Measurements from ENCODE around the gene CEMIP.
A peak's percentile ranks its signal among the peaks of the same experiment; 100 is the strongest.

The CEMIP gene

DNA sequence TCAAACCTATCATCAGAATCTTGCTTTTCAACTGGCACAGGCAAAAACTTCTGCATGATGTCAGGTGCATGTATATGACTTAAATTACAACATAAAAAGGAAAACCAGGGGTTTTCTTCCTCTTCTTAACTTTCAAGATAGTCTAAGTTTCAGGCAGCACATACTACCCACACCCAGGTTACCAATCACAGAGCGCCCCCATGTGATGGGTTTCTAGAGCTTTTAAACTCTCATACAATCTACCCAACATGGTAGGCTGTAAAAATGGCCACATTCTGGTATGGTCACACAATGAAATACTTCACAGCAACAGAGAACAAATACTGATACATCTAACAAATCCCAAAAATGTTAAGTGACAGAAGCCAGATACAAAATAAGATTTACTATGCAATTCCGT is 203.0 kb downstream of the CEMIP start:
- no peak for DNase-seq (ENCODE audit: low read depth)

DNA sequence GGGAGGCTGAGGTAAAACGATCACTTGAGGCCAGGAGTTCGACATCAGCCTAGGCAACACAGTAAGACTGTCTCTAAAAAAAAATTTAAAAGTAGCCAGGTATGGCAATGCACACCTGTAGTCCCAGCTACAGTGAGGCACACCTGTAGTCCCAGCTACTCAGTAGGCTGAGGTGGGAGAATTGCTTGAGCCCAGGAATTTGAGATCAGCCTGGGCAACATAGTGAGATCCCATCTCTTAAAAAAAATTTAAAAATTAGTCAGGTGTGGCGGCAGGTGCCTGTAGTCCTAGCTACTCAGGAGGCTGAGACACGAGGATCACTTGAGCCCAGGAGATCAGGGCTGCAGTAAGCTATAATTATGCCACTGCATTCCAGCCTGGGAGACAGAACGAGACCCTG is 203.7 kb downstream of the CEMIP start:
- no peak for DNase-seq (ENCODE audit: low read depth)
- no peak overlapping the region for H3K4me3 ChIP-seq (ENCODE audit: low read depth, low read length)

More for the DNA sequence above, 203.0 kb downstream of the CEMIP start:
- no peak overlapping the region for H3K4me3 ChIP-seq (ENCODE audit: low read depth, low read length)

DNA sequence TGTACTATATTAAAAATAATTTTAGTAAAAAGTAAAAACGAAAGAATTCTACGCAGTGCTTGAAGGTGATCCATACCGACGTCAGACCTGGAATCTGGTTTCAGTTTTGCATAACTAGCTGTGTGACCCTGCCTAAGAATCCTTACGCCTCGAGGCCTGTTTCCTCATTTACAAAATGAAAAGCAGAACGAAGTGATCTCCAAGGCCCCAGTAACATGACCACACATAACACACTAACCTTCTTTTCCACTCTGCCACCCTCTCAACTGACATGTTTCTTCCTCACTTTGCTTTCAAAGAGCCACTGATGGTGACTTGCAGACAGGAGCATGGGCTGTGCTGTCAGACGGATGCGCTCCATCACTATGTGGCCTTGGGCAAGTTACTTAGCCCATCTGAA is 205.7 kb downstream of the CEMIP start:
- no peak for DNase-seq (ENCODE audit: low read depth)
- H3K4me3 ChIP-seq (ENCODE audit: low read depth, low read length) = no peak overlapping the region

DNA sequence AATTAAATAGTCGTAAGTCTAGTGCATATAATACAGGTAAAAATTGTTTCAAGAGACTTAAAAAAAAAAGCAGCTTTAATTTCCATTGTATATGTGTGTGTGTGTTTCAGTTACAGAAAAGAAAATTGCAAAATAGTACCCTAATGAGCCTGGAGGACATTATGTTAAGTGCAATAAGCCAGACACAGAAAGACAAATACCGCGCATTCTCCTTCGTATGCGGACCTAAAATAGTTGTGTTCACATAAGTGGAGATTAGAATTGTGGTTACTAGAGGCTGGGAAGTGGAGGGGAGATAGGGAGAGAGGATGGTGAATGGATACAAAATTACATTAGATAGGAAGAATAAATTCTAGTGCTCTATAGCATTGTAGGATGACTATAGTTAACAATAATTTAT is 206.8 kb downstream of the CEMIP start:
- H3K4me3 ChIP-seq (ENCODE audit: low read depth, low read length) = no peak overlapping the region
- no peak for DNase-seq (ENCODE audit: low read depth)

DNA sequence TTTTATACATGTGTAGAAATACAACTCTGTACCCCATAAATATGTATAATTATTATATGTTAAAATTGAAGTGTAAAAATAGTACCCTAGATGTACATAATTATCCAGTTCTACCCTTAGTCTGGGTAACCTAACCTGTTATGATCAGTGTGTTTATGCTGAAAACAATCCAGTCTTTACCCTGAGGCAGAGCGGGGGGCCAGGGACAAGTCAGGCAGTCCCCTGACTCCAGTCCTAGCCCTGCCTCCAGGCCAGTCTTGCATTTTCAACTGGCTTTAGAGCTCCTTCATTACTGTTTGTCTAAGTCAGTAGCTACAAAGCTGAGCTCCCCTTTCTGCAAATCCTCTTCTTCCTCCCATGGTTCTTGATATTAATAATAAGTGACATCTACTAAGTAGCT is 207.3 kb downstream of the CEMIP start:
- no peak for DNase-seq (ENCODE audit: low read depth)
- no peak overlapping the region for H3K4me3 ChIP-seq (ENCODE audit: low read depth, low read length)

DNA sequence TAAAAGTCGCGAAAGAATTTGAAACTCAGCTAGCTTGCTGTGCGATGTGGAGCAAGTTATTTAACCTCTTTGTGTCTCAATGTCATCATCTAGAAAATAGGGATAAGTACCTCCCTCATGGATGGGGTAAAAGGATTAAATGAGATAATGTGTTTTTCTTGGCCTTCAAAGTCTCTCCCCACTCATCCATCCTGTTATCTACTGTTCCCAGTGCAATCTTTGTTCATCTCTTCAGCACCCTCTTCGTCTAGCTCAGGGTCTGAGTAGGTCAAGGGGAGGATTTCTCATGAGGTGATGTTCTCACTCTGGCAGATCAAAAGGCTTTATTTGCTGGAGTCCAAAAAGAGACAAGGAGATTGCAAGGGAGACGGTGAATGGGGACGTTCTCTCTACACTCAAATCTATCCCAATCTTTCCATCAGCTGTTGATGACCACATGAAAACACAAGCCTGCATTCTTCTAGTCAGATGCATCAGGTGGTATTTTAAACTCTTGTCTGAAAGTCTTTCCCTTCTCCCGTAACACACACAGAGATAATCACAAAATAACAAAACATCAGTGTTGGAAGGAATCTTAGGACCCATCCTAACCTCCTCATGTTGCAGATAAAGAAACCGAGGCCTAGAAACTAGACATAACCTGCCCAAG is 209.1 kb downstream of the CEMIP start:
- no peak for DNase-seq (ENCODE audit: low read depth)
- peak overlapping the region; percentile 67 for H3K4me3 ChIP-seq (ENCODE audit: low read depth, low read length)

DNA sequence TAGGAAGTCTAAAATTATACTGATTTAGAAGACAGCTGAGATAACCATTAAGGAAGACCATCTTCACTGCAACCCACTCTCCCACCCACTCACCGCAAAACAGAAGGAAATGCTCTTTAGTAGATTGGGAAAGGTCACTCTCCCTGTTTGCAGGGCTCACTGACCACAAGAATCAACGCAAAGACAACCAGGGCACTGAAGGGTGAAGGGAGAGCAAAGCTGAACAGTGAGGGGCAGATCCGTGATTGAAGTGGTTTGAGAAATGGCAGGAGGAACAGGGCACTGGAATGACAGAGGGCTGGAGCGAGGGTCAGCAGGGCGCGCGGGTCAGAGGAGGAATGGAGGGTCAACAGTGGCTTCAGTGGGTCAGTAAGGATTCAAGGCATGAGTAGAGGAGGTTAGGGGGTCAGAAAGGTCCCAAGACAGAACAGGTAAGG is 209.9 kb downstream of the CEMIP start:
- peak overlapping the region; percentile 67 for H3K4me3 ChIP-seq (ENCODE audit: low read depth, low read length)
- no peak for DNase-seq (ENCODE audit: low read depth)

DNA sequence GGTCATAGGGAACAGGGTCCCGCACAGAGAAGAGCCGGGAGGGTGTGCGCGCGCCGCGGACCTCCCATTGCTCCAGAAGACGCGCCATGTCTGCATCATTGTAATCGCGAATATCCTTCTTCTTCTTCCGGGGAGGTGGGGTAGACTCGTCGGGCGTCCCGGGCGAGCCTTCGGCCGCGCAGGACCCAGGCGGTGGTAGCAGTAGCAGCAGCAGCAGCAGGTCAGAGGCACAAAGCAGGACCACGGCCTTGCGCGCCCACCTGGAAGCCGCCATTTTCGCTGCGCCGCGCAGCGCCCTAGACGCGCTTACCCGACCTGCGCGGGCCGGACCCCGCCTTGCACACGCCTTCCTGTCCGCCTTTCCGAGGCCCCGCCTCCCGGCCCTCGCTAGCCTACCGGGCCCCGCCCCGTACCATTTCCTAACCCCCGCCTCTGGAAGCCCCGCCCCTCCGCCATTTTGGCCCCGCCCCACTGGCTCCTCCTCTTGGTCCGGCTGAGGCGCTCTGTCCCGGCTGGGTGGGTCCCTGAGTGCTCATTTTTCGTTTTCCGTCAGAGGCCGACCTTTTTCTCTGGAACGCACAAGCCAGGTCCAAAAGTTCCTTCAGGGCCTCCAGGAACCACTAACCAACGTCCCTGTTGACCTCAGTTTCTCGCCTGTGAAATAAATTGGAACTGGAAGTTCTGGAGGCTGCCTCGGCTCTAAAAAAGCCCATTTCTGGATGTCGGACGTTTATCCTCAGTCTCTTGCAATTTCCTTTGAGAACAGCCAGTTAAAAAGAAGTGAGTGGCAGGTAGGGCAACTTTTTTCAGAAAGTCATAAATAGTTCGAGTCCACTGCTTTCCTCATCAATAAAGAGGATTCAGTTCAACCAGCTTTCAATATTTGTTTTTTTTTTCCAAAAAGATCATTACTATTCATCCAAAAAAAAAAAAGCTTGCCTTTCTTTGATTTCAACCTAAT is 210.6 kb downstream of the CEMIP start, which contains the start of gene MESD:
Gene MESD (minus strand): TSS at position 302 of the 961 bp plus-strand sequence. CDS start 28 bp downstream, at position 274.
- DNase-seq (ENCODE audit: low read depth) = peak; percentile 84
- H3K4me3 ChIP-seq (ENCODE audit: low read depth, low read length) = peak within 1 kb of the TSS; percentile 67

DNA sequence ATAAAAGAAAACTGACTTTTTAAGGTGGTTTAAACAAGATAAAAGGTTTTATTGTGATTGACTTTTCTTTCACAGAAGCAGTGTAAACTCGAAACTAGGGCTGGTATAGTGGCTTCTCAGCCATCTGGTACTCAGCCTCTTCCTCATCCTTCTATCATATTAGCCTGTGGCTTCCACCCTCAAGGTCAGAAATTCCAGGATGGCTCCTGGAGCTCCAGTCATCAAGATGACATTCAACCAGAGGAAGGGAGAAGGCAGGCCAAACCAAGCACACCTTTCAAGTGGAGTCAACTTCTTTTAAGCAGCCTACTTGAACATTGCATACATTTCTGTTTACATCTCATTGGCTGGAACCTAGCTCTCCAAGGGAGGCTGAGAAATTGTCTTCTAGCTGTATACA is 211.8 kb downstream of the CEMIP start:
- no peak overlapping the region for H3K4me3 ChIP-seq (ENCODE audit: low read depth, low read length)
- no peak for DNase-seq (ENCODE audit: low read depth)

DNA sequence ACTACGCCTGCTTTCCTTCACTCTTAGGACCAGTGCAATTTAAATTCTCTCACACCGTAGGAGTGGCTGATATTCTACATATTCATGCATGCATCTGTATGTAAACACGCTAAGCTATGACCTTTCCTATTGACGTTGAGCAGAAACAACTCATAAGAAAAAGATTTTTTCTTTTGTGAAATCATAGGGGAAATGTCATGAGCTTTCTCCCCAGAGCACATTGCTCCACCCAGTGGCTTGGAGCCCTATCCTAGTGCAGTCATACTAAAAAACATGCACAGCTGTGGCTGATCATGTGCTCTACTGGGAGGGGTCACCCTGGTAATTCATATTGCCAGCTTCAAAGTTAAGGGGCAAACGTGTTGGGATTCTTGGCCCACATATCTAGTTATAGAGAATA is 212.3 kb downstream of the CEMIP start:
- no peak overlapping the region for H3K4me3 ChIP-seq (ENCODE audit: low read depth, low read length)
- DNase-seq (ENCODE audit: low read depth) = no peak

DNA sequence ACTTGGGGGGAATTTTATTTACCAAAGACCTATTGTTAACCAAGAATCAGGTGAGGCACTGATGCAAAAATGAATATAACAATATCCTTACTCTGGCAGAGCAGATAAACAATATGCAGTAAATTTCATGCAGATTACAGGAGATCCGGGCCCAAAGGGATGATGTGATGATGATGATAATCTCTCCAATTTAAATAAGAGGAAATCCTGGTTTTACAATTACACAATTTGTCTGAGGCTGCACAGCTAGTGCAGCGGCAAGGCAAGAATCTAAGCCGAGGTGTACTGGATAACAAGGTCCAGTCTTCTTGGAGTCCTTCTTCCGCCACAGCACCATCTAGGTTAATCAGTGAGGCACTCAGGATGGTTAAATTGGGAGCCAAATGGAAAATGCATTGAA is 212.8 kb downstream of the CEMIP start:
- no peak for DNase-seq (ENCODE audit: low read depth)

DNA sequence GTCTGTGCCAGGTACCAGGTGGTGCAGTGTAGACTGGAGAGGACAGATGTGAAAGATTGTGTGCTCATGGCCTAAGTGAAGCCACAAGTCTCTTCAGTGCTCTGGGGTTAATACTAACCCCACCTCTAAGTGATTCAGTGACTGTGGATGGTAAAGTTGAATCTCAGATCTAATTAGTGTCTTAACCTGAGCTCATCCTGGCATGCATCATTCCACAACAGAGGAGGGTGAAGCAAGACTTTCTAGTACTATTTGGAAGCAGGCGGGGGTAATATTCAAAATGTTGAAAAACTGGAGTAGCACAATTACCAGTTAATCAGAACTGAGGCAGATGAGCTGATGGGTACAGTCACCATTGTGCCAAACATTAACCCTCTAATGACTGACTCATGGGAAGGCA is 213.3 kb downstream of the CEMIP start:
- DNase-seq (ENCODE audit: low read depth) = no peak
- no peak overlapping the region for H3K4me3 ChIP-seq (ENCODE audit: low read depth, low read length)

More for the DNA sequence above, 212.8 kb downstream of the CEMIP start:
- H3K4me3 ChIP-seq (ENCODE audit: low read depth, low read length) = no peak overlapping the region

DNA sequence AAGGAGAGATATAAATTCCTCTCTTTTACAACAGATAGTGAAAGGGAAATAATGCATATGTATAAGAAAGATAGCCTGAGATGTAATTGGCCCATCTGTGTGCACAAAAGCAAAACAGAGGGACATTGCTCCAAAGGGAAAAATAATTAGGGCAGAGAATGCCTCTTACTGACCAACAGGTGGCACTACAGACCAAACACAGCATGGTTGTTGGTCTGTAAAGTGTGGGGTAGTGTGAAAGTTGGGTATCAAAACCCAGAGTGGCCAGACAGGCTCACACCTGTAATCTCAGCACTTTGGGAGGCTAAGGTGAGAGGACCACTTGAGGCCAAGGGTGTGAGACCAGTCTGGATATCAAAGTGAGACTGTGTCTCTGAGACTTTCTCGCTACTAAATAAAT is 217.1 kb downstream of the CEMIP start:
- H3K4me3 ChIP-seq (ENCODE audit: low read depth, low read length) = no peak overlapping the region
- no peak for DNase-seq (ENCODE audit: low read depth)

DNA sequence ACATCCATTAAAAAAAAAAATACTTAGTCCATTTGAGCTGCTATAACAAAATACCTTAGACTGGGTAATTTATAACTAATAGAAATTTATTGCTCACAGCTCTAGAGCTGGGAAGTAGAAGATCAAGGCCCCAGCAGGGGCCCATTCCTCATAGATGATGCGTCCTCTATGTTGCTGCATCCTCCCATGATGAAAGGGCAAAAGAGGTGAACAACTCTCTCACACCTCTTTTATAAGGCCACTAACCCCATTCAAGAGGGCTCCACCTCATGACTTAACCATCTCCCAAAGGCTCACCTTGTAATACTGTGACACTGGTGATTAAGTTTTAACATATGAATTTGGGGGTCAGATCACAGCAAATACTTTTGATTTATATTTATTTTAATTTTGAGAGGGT is 218.5 kb downstream of the CEMIP start:
- H3K4me3 ChIP-seq (ENCODE audit: low read depth, low read length) = no peak overlapping the region
- DNase-seq (ENCODE audit: low read depth) = no peak

DNA sequence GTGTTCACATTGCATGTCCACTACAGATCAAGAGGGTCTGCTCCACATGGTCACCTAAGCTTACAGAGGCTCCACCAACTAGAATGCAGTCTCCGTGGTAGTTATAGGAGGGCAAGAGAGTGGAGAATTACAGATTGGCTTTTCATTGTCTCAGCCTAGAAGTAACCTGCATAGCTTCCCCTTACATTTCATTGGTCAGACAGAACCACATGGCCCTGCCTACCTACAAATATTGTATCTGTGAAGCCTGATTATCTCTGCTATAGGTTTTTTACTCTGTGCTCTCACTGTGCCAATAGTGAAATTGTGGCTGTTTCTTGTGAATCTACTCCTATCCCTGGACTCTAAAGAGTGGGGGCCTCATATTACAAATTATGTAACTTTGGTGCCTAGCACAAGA is 219.1 kb downstream of the CEMIP start:
- no peak overlapping the region for H3K4me3 ChIP-seq (ENCODE audit: low read depth, low read length)
- DNase-seq (ENCODE audit: low read depth) = no peak

DNA sequence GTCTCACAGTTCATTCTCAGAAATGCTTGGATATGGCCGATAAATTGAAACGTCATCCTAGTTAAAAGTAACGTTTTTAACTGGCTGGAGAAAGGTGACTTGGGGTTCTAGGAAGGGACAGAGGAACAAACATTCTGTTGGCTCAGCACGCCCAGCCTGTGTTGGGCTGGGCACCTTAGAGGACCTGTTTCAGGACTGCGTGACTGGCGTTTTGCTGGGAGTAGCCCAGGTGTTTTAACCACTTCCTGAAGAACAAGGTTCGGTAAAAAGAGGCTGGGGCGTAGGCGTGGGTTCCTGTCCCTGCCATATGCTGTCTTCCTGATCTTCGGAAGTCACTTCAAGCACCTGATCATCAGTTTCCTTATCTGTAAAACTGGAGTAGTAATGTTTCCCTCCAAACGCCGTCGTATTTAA is 220.5 kb downstream of the CEMIP start:
- H3K4me3 ChIP-seq (ENCODE audit: low read depth, low read length) = peak overlapping the region; percentile 87

DNA sequence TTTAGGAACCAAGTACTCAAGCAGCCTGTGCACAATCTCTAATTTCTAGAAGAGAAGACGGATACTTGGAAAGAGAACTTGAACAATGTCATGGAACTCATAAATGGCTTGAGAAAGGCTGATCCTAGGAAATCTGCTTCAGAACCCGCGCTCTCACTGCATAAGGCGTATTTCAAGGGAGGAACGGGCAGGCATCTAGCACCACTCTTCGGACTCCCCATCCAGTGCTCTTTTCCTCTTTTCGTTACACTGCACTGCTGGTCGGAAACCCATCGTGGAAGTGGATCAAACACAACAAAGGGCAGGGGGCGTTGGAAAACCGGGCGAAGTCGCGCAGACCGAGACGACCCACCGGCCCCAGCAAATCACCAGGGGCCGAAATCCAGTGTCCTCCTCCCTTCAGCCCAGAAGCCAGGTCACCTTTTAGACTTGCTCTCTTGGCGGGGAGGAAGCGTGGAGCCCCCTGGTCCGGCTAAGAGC is 221.0 kb downstream of the CEMIP start:
- DNase-seq (ENCODE audit: low read depth) = no peak
- H3K4me3 ChIP-seq (ENCODE audit: low read depth, low read length) = peak overlapping the region; percentile 87

More for the DNA sequence above, 220.5 kb downstream of the CEMIP start:
- DNase-seq (ENCODE audit: low read depth) = no peak

DNA sequence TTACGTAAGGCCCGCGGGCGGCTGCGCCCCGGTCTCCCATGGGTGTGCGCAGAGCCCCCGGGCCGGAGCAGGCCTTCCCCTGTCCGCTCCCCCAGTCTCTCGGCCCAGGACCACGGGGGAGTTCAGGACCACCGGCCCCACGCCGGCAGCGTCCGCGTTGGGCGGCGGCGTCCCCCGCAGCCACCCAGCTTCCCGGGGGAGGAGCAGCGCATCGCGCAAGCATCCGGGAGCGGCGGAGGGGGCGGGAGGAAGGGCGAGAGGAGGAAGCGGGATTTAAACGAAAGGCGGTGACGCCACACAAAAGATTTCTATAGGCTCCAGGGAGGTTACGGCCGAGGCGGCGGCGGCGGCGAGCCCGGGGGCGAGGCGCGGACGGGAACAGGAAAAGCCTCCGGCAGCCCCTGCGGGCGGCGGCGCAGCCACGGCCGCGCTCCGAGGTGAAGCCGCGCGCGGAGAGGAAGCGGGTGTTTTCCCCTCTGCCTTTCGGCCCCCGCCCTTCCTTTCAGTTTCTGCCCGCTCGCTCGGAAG is 221.5 kb downstream of the CEMIP start, which contains the start of gene TLNRD1:
Gene TLNRD1 (plus strand): TSS at position 300 of the 528 bp plus-strand sequence. CDS start 1,349 bp downstream, outside the sequence.
- peak; percentile 81 for DNase-seq (ENCODE audit: low read depth)

More for the DNA sequence above, 221.5 kb downstream of the CEMIP start, which contains the start of gene TLNRD1:
- peak within 1 kb of the TSS; percentile 87 for H3K4me3 ChIP-seq (ENCODE audit: low read depth, low read length)
